ENCODE results near the gene GTF2IRD1. TPM values are rescaled to one million over a fixed set of nuclear protein-coding genes. Genes with fewer than 3 reads are reported as not detected.

The GTF2IRD1 gene
- total RNA-seq, 5 donors from 2014 or later (not counting 1 experiment from before 2014, with no cell fraction given) = 1.2 to 6.9 (median 3.3) TPM

Other genes with a start within 250 kb of the GTF2IRD1 start
- 10 to 100 TPM in 1 of 5 donors, 1 to 10 TPM in 4; 4.1 to 12.3 (median 6.4) TPM for gene LAT2, start 243.9 kb upstream of the GTF2IRD1 start, total RNA-seq
- gene RFC2, start 199.5 kb upstream of the GTF2IRD1 start, total RNA-seq = 10 to 100 TPM; 13.3 to 17.6 (median 14.8) TPM
- gene CLIP2, start 164.5 kb upstream of the GTF2IRD1 start, total RNA-seq = 1 to 10 TPM; 3.1 to 8.5 (median 6.3) TPM
- gene GTF2I, start 203.8 kb downstream of the GTF2IRD1 start, total RNA-seq = 100 to 1,000 TPM; 155 to 196 (median 166) TPM